ENCODE results near the gene HSPA12A. TPM values are rescaled to one million over a fixed set of nuclear protein-coding genes. Genes with fewer than 3 reads are reported as not detected.

Gene HSPA12A
- polyA plus RNA-seq, 6 donors from 2014 or later = 0.29 to 2.2 (median 0.51) TPM; not detected in 2

DNA sequence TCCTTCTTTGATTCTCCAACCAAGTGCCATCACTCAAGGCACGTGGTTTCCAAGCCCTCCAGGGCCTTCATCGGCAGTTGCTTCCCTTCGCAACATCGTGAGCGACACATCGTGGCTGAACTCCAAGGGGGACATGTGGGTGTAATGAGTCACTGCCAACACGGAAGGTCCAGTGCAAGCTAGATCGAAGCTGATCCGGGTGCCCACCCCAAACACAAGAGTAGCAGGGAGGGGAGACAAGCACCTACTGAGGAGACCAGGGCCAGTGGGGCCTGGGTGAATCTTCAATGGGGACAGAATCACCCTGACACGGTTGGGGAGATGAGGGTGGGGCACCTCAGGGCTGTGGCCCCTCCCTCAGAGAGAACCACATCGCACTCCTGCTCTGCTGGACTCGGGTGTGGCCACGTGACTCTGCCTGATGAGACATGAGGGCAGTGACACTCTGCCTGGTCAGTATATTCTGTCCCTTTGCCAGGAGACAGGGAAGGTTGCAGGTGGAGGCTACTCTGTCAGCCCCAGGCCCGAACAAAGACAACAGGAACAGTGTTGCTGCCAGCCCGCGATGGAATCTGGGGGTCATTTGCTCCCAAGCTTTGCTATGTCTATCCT is 36.8 kb upstream of the HSPA12A start:
- no peak overlapping the region for H3K27ac Mint-ChIP-seq
- H3K36me3 Mint-ChIP-seq = no peaks in the 10 kb centered on the region
- no peak overlapping the region for H3K4me3 Mint-ChIP-seq
- no peaks in the 10 kb centered on the region for H3K4me1 Mint-ChIP-seq
- DNase-seq = no peak
- H3K27me3 Mint-ChIP-seq = peaks cover 0 to 5% (median 0%) of the 10 kb centered on the region in 3 donors
- peaks cover 0 to 5% (median 0%) of the 10 kb centered on the region in 7 donors for H3K9me3 Mint-ChIP-seq
- ATAC-seq (ENCODE audit: low read depth in 2 of 2) = no peak

DNA sequence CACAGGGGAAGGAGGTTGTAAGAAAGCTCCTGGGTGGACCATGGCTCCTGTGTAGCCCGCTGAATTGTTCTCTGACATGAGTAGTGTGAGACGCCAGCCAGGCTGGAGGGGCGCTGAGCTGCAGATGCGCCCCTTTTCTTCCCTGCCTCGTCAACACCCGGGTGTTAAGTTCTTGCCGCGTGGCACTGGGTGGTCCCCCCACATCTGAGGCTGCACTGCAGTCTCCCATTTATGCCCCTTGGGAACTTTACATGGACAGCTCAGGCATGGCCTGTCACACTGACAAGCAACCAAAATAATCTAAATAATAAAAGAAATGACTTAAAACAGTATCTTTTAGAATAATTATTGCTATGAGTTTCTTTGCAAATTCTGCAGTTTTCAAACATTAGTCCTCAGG is 34.6 kb upstream of the HSPA12A start:
- Mint-ChIP-seq H3K9me3 (no peaks in the 10 kb centered on the region), H3K4me3 (no peak overlapping the region), H3K4me1 (no peaks in the 10 kb centered on the region), H3K27ac (no peak overlapping the region), H3K36me3 (no peaks in the 10 kb centered on the region), H3K27me3 (peaks cover 0 to 5% (median 0%) of the 10 kb centered on the region in 3 donors)
- no peak for DNase-seq
- ATAC-seq (ENCODE audit: low read depth in 2 of 2) = no peak

DNA sequence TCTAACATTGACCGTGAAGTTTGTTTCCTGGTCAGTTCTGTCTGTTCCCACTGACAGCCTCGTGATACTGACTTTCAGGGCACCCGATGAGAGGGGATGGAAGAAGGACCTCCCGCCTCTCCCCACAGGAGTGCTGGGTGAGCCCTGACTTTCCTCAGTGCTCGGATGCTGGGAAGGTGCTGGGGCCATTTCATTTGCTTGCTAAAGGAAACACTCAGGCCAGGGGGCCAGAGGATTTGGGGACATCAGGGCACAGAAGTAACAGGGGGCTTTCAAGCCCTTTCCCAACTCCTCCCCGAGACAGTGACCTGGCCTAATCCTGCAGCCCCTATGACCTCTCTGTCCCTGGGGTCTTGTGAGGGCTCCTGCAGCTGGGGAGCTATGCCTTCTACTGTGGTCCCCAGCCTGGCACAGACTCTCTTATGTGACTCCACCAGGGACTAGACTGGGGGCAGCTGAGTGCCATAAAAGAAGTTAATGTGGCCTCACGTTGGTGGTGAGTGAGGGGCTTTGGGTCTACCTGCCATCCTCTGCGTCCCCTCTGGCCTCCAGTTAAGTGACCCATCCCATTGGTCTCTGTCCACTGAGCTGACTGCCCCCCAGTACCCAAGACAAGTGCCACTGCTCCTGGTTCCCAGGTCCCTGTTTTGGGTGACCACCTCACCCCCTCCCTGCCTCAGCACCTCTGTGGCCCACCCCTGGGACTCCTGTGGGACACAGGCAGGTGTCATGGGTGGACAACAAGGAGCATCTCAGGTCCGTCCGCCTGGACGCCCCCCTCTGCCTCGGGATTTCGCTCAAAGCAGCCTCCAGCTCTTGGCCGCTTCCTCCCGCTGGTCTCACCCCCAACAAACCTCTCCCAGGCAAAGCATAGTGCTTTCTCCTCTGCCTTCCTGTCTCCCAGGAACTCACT is 33.4 kb upstream of the HSPA12A start:
- ATAC-seq (ENCODE audit: low read depth in 2 of 2) = no peak
- Mint-ChIP-seq H3K36me3 (no peaks in the 10 kb centered on the region), H3K9me3 (no peaks in the 10 kb centered on the region), H3K27ac (no peak overlapping the region), H3K4me1 (no peaks in the 10 kb centered on the region), H3K4me3 (no peak overlapping the region), H3K27me3 (no peaks in the 10 kb centered on the region)
- DNase-seq = no peak

DNA sequence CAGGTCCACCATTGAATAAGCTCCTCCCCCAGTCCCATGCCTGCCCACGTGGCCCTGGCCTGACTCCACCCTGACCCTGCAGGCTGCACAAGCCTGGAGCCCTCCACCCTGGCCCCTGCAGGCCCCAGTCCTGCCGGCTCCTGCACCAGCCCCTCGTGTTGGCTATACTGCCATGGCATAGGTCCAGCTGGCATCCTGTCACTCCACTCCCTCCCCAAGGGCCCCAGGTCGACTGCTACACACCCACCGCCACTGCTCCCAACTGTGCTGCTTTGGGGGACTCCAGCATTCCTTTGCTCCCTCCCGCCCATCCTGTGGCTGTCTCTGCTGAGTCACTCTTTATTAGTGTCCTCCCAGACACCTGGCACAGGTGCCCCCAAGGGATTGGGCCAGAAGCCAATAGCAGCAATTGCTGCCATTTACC is 32.4 kb upstream of the HSPA12A start:
- no peak for DNase-seq
- ATAC-seq (ENCODE audit: low read depth in 2 of 2) = no peak
- peaks cover 0 to 1% (median 0%) of the 10 kb centered on the region in 7 donors for H3K9me3 Mint-ChIP-seq
- H3K27ac Mint-ChIP-seq = no peak overlapping the region
- H3K4me1 Mint-ChIP-seq = no peaks in the 10 kb centered on the region
- H3K4me3 Mint-ChIP-seq = no peak overlapping the region
- H3K27me3 Mint-ChIP-seq = peaks cover 0 to 7% (median 6%) of the 10 kb centered on the region in 3 donors
- H3K36me3 Mint-ChIP-seq = no peaks in the 10 kb centered on the region

DNA sequence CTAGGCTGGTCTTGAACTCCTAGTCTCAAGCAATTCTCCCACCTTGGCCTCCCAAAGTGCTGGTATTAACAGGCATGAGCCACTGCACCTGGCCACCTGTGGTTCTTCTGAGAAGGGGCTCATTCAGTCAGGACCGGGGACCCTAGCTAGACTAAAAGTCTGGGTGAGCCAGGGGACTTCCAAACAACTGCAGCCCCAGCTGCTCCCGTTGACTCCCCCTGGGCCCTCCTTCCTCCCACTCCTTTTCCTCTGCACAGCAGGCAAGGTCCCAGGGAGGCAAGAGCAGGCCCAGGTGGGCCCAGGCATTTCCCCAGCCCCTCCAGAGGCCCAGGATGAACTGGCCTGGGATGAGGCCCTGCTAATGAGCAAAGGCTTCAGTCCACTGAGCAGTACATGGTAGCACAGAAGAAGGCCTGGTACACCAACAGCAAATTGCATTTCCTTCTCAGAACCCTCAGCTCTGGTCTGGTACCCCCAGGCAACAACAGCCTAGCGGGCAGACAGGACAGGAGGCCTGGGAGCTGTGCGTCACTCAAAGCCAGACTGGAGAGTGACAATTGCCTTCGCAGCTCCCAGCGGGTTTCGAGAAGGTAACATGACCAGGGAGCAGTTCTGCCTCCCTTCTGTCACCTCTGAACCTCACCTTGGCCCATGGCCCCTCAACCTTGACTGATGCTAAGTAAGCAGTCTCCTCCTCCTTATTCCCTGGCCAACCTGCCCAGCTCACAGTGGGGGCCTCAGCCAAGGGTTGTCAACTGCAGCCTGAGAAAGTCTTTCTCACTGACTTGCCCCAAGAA is 30.7 kb upstream of the HSPA12A start:
- Mint-ChIP-seq H3K4me3 (no peak overlapping the region), H3K4me1 (no peaks in the 10 kb centered on the region), H3K9me3 (peaks cover 0 to 1% (median 0%) of the 10 kb centered on the region in 7 donors), H3K27me3 (peaks cover 1 to 18% (median 16%) of the 10 kb centered on the region in 3 donors), H3K36me3 (no peaks in the 10 kb centered on the region), H3K27ac (no peak overlapping the region)
- no peak for ATAC-seq (ENCODE audit: low read depth in 2 of 2)
- DNase-seq = no peak

DNA sequence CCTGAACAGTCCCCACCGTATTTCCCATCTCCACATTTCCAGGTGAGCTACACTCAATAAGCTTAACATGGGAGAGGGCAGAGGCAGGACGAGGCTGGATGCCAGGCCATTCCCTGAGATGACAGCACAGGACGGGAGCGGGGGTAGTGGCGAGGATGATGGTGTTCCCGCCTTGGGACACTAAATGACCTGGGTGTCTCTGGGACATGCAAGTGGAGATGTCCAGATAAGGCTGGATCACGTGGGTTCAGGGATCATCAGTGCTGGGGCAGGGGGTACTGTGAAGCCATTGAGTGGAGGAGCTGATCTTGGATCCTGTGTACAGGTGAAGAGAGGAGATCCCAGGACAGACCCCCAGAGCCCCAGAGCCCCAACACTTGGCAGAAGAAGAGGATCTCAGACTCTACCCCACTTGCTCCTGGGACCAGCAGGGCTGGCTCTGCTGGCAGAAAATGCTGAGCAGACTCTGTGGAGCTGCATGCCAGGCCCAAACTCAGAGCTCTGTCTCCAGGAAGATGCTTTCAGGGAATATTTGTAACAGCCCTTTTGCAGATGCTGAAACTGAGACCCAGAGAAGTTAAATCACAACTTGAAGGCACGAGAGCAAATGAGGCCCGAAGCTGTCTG is 29.7 kb upstream of the HSPA12A start:
- Mint-ChIP-seq H3K4me3 (no peak overlapping the region), H3K9me3 (peaks cover 0 to 1% (median 0%) of the 10 kb centered on the region in 7 donors), H3K36me3 (no peaks in the 10 kb centered on the region), H3K4me1 (no peaks in the 10 kb centered on the region), H3K27ac (no peak overlapping the region), H3K27me3 (peaks cover 6 to 24% (median 16%) of the 10 kb centered on the region in 3 donors)
- DNase-seq (no peak), ATAC-seq (ENCODE audit: low read depth in 2 of 2) (no peak)

DNA sequence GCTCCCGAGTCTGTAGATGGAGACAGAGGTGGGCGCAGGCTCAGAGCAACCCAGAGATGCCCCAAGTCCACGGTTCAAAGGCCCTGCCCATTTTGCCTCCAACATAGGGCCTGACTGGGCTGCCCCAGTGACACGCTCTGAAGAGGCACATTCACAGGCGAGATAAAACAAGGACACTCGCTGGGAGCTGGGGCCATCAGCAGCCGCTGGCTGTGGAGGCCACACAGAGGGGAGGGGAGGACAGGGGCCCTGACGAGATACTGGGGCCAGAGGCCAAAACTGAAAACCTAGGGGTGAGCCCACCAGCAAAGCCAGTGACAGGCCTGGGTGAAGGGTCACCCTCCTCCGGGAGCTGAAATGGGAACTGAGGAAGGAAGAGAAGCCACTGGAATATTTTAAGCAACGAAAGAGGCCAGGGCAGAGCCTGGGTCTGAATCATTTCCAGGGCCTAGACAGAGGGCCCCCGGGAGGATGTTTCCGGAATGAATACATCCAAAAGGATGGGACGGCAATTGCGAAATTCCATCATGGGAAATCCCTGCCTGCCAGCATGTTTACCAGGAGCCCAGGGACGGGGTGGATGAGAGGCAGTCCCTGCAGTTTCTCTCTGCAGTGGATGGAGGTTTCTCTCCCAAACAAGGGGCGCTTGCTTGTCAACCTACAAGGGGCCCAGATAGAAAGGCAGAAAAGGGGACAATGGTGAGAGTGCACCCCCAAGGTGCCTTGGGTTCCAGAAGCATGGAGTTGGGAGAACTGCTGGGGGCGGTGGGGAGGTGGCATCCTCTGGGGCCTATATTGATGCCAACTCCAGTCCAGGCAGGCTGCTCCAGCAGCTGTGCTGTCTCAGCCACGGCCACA is 29.0 kb upstream of the HSPA12A start:
- Mint-ChIP-seq H3K36me3 (no peaks in the 10 kb centered on the region), H3K27me3 (peaks cover 6 to 26% (median 17%) of the 10 kb centered on the region in 3 donors), H3K27ac (no peak overlapping the region), H3K9me3 (peaks cover 0 to 1% (median 0%) of the 10 kb centered on the region in 7 donors), H3K4me3 (no peak overlapping the region), H3K4me1 (no peaks in the 10 kb centered on the region)
- DNase-seq (no peak), ATAC-seq (ENCODE audit: low read depth in 2 of 2) (no peak)

DNA sequence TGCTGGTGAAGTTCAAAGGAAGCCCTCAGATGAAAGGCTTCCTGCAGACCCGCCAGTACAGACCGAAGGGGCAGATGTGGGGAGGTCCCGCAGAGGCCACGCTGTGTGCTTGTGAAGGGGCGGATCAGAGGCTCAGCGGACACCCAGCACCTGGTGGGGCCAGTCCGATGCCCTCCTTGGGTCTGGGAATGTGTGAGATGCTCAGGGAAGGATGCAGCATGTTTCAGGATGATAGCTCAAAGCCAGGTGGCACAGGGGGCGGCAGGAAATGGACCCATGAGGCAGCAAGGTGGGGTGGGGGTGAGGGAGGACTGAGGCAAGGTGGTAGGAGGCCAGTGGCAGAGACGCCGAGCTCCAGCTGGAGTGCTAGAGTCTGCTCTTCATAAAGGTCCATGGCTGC is 27.9 kb upstream of the HSPA12A start:
- Mint-ChIP-seq H3K9me3 (peaks cover 0 to 5% (median 0%) of the 10 kb centered on the region in 7 donors), H3K4me3 (no peak overlapping the region), H3K27me3 (peaks cover 6 to 31% (median 25%) of the 10 kb centered on the region in 3 donors), H3K27ac (no peak overlapping the region), H3K36me3 (no peaks in the 10 kb centered on the region), H3K4me1 (no peaks in the 10 kb centered on the region)
- ATAC-seq (ENCODE audit: low read depth in 2 of 2) (no peak), DNase-seq (no peak)

DNA sequence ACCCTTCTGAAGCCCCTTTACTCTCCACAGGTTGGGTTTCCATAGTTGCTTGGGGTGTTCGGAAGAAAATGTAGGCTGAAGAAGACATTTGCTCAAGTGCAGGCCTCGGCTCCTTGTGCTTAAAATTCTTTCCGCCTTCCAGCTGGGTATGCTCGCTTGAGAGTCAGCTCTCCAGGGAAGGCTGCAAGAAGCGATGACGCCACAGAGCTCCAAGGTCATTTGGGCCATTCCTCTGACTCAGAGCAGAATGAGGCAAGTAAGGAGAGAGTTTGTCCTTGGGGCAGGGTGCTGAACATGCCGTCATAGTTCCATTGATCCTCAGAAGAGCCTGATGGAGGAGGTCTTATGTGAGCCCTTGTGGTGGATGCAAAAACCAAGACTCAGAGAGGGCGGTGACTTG is 27.4 kb upstream of the HSPA12A start:
- ATAC-seq (ENCODE audit: low read depth in 2 of 2) = no peak
- H3K27me3 Mint-ChIP-seq = peaks cover 6 to 31% (median 25%) of the 10 kb centered on the region in 3 donors

DNA sequence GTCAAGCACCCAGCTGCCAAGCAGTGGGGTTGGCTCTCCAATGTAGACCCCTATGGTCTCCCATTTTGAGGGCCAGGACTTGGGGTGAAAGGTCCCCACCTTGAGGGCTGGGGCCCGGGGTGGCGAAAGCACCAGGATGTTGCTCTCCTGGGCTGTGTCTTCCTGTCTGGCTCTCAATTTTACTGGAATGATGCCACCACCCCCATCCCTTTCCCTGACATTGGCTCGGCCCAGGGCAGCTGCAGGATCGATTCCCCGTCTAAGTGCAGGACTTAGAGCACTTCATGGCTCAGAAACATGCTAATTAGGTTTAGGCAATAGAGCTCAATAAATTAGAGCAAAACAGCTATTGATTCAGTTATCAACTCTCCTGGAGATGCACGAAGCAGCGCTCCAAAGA is 27.0 kb upstream of the HSPA12A start:
- H3K27me3 Mint-ChIP-seq = peaks cover 6 to 31% (median 25%) of the 10 kb centered on the region in 3 donors
- H3K4me1 Mint-ChIP-seq = no peaks in the 10 kb centered on the region
- peaks cover 0 to 5% (median under 1%) of the 10 kb centered on the region in 7 donors for H3K9me3 Mint-ChIP-seq
- H3K27ac Mint-ChIP-seq = no peak overlapping the region
- ATAC-seq (ENCODE audit: low read depth in 2 of 2) = no peak
- no peak overlapping the region for H3K4me3 Mint-ChIP-seq
- no peaks in the 10 kb centered on the region for H3K36me3 Mint-ChIP-seq
- DNase-seq = no peak

More for the DNA sequence above, 27.4 kb upstream of the HSPA12A start:
- Mint-ChIP-seq H3K9me3 (peaks cover 0 to 5% (median 0%) of the 10 kb centered on the region in 7 donors), H3K4me3 (no peak overlapping the region), H3K4me1 (no peaks in the 10 kb centered on the region), H3K27ac (no peak overlapping the region), H3K36me3 (no peaks in the 10 kb centered on the region)
- no peak for DNase-seq

DNA sequence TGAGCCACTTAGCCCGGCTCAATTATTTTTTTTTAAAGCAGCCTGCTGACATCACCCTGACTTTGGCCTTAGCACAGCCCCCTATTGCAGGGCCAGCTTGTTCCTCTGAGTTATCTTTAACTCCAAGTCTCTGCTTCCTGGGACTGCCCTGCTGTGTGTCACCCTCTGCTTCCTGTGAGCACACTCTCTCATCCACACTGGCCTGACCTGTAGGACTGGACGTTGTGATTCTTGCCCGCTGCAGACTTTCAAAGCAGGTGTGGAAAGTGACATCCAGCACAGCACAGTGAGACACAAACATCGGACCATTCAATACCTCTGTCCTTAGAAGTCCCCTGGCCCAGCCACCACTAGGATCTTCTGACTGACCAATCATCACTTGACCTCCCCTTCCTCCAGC is 26.4 kb upstream of the HSPA12A start:
- Mint-ChIP-seq H3K36me3 (no peaks in the 10 kb centered on the region), H3K4me3 (no peak overlapping the region), H3K27me3 (peaks cover 6 to 31% (median 25%) of the 10 kb centered on the region in 3 donors), H3K27ac (peak overlapping the region in 1 of 6 donors; percentile 48), H3K4me1 (no peaks in the 10 kb centered on the region), H3K9me3 (peaks cover 0 to 5% (median 3%) of the 10 kb centered on the region in 7 donors)
- DNase-seq (no peak), ATAC-seq (ENCODE audit: low read depth in 2 of 2) (no peak)

DNA sequence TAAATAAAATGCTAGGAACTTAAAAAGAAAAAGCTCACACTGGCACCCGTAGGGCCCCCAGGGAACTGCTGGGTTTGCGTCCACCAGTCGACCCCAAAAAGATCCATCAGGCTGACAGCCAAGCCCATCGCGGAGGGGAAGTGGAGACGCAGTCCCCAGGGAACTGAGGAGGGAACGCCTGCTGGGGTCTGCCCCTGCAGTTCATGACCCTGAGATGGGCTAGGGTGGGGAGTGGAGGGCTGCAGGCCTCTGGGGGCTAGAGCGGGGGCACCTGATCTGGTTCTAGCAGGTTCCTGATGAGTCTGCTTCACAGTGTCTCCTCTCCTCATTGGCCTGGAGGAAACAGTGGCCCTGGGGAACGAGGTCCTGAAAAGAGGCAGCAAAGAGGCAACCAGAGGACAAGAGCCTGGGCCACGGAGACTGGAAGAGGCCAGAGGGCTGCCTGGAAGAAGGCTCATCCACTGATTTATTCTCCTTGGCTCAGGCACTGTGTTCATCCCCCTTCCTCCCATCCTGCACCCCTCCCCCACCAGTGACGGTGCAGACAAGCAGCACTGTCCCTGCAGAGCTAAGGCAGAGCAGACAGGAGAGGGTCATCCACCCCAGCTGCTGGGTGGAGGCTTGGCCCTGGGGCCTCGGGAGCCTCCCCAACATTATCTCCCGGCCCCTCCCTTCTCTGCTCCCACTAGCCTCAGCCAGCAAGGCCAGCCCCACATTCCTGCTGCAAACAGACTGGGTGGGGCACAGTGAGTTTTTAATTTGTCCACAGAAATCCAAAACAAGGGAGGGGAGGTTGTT is 24.7 kb upstream of the HSPA12A start:
- no peak for ATAC-seq (ENCODE audit: low read depth in 2 of 2)
- Mint-ChIP-seq H3K9me3 (peaks cover 0 to 7% (median 3%) of the 10 kb centered on the region in 7 donors), H3K4me3 (no peak overlapping the region), H3K27ac (no peak overlapping the region), H3K36me3 (no peaks in the 10 kb centered on the region), H3K27me3 (peaks cover 9 to 40% (median 37%) of the 10 kb centered on the region in 3 donors), H3K4me1 (no peaks in the 10 kb centered on the region)
- no peak for DNase-seq
